SU-DHL-6 (cell line): Measurements from ENCODE around the gene DNM1.

Experiments
- H2AFZ ChIP-seq: fragments of 200-600 bp; sonication (generic); 2 replicates; pipeline ENCODE4 v1.6.1; 2014; ENCODE audit warnings: low read depth, mild to moderate bottlenecking, moderate library complexity, mixed read lengths, antibody characterized with exemption, low read length; ENCODE audit not compliant: severe bottlenecking
- H3F3A ChIP-seq: fragments of 200-600 bp; shearing (Covaris generic); 2 replicates; pipeline ENCODE4 v1.6.0; 2016; ENCODE audit warnings: antibody characterized with exemption, mild to moderate bottlenecking; ENCODE audit not compliant: insufficient read depth
- H3K27ac ChIP-seq: fragments of 200-600 bp; sonication (generic); 2 replicates; pipeline ENCODE4 v1.5.1; 2016; ENCODE audit warnings: low read depth, mild to moderate bottlenecking, low read length, moderate library complexity, mixed read lengths
- H3K27me3 ChIP-seq: fragments of 200-600 bp; sonication (generic), shearing (Covaris generic); 2 replicates; pipeline ENCODE4 v1.6.0; 2014; ENCODE audit warnings: mild to moderate bottlenecking, low read length
- H3K36me3 ChIP-seq: fragments of 200-600 bp; sonication (generic); 2 replicates; pipeline ENCODE4 v1.6.1; 2014; ENCODE audit warnings: mild to moderate bottlenecking, low read length, mixed read lengths
- H3K4me2 ChIP-seq: fragments of 300-600, 200-600 bp; shearing (Covaris generic), sonication (generic); 2 replicates; pipeline ENCODE4 v1.6.0; 2014; ENCODE audit warnings: low read length, low read depth, mild to moderate bottlenecking; ENCODE audit not compliant: poor library complexity, severe bottlenecking
- H3K4me3 ChIP-seq: fragments of 200-600 bp; sonication (generic); 2 replicates; pipeline ENCODE4 v1.5.1; 2014; ENCODE audit warnings: antibody characterized with exemption, low read length, mild to moderate bottlenecking, mixed read lengths; ENCODE audit not compliant: insufficient read depth, poor library complexity, severe bottlenecking
- H3K79me2 ChIP-seq: fragments of 200-600 bp; sonication (generic); 2 replicates; pipeline ENCODE4 v1.6.1; 2014; ENCODE audit warnings: mild to moderate bottlenecking, low read length, moderate library complexity; ENCODE audit not compliant: insufficient read depth
- H3K9ac ChIP-seq: fragments of 200-600 bp; sonication (generic); 2 replicates; pipeline ENCODE4 v1.7.0; 2014; ENCODE audit warnings: mild to moderate bottlenecking, low read length
- H3K9me2 ChIP-seq: fragments of 200-600 bp; sonication (generic); replicated peaks from 2 replicates; pipeline ENCODE4 v1.6.1; 2014; ENCODE audit warnings: low read length; ENCODE audit not compliant: insufficient read depth
- H3K9me3 ChIP-seq: fragments of 200-600 bp; sonication (generic); 2 replicates; pipeline ENCODE4 v1.6.1; 2014; ENCODE audit warnings: low read length, mixed read lengths; ENCODE audit not compliant: insufficient read depth
- H4K20me1 ChIP-seq: fragments of 200-600 bp; sonication (generic); 2 replicates; pipeline ENCODE4 v1.6.1; 2014; ENCODE audit warnings: low read depth, mild to moderate bottlenecking, antibody characterized with exemption, low read length, moderate library complexity, mixed read lengths
- CTCF ChIP-seq: fragments of 200-600 bp; sonication (generic); IDR thresholded peaks from one replicate; pipeline ENCODE4 v1.5.1; 2017; ENCODE audit warnings: antibody characterized with exemption, mild to moderate bottlenecking, low read length, moderate library complexity; ENCODE audit not compliant: insufficient read depth, poor library complexity, severe bottlenecking
- EZH2phosphoT487 ChIP-seq: fragments of 200-600 bp; sonication (generic), shearing (Covaris generic); conservative IDR thresholded peaks from 2 replicates; pipeline ENCODE4 v1.6.1; 2018; ENCODE audit warnings: mild to moderate bottlenecking, antibody characterized with exemption, low read length, moderate library complexity, mixed read lengths

Gene DNM1

GRCh38 chr9:128218172-128218517, 15.0 kb downstream of the DNM1 start:
- Histone ChIP-seq H3F3A (no peaks in the 10 kb centered on the region), H3K9me2 (no peaks in the 10 kb centered on the region), H3K9ac (peak overlapping the region; percentile 36; the same call in 1 of the 2 replicates), H2AFZ (peak overlapping the region; percentile 33), H3K27ac (no peak overlapping the region), H4K20me1 (no peaks in the 10 kb centered on the region), H3K36me3 (no peaks in the 10 kb centered on the region), H3K79me2 (no peaks in the 10 kb centered on the region), H3K4me2 (peak overlapping the region; percentile 54), H3K27me3 (no peaks in the 10 kb centered on the region), H3K9me3 (no peaks in the 10 kb centered on the region), H3K4me3 (peak overlapping the region; percentile 45)
- TF ChIP-seq EZH2phosphoT487, result no peak
- TF ChIP-seq CTCF, result no peak

- Histone ChIP-seq H2AFZ (peak overlapping the region; percentile 33), H3K27ac (no peak overlapping the region), H3K79me2 (no peaks in the 10 kb centered on the region), H3K27me3 (no peaks in the 10 kb centered on the region), H3K9me2 (no peaks in the 10 kb centered on the region), H3K4me3 (peak overlapping the region; percentile 45), H4K20me1 (no peaks in the 10 kb centered on the region), H3K36me3 (no peaks in the 10 kb centered on the region), H3K9me3 (no peaks in the 10 kb centered on the region), H3K4me2 (peak overlapping the region; percentile 54), H3K9ac (peak overlapping the region; percentile 36; the same call in 1 of the 2 replicates), H3F3A (no peaks in the 10 kb centered on the region)
- TF ChIP-seq EZH2phosphoT487 (no peak), CTCF (no peak)
These were observed 15.6 kb downstream of the DNM1 start for GRCh38 chr9:128218518-128219389.

GRCh38 chr9:128219831-128220230, 16.7 kb downstream of the DNM1 start:
- Histone ChIP-seq H3K36me3 (no peaks in the 10 kb centered on the region), H3K4me3 (no peak overlapping the region), H3K27me3 (no peaks in the 10 kb centered on the region), H2AFZ (no peak overlapping the region), H3K27ac (no peak overlapping the region), H3K4me2 (no peak overlapping the region), H3K9ac (no peak overlapping the region), H3F3A (no peaks in the 10 kb centered on the region), H4K20me1 (no peaks in the 10 kb centered on the region), H3K9me2 (no peaks in the 10 kb centered on the region), H3K79me2 (no peaks in the 10 kb centered on the region), H3K9me3 (no peaks in the 10 kb centered on the region)
- TF ChIP-seq CTCF (no peak), EZH2phosphoT487 (no peak)
